ENCODE measurements around the gene PRKACB. TPM values are rescaled to one million over a fixed set of nuclear protein-coding genes. Genes with fewer than 3 reads are reported as not detected.

Gene PRKACB
- total and polyA plus RNA-seq, 2 experiments from 2014 or later, result 14.6 to 28.0 TPM

- H3K9me3 Mint-ChIP-seq, result peaks cover 4% of the 10 kb centered on the region; the same call in 2 of the 3 replicates
- Histone ChIP-seq H3K4me2 (no peak overlapping the region), H3K27ac (ENCODE audit: low read depth) (no peak overlapping the region), H3F3A (replicated peaks; ENCODE audit: low read depth) (no peaks in the 10 kb centered on the region), H3K9me2 (ENCODE audit: insufficient read depth) (no peaks in the 10 kb centered on the region; the same call in 1 of the 2 replicates), H3K4me3 (no peak overlapping the region), H4K20me1 (replicated peaks; ENCODE audit: insufficient read depth) (no peaks in the 10 kb centered on the region), H3K4me1 (ENCODE audit: insufficient read depth) (no peaks in the 10 kb centered on the region), H3K27me3 (ENCODE audit: insufficient read depth) (no peaks in the 10 kb centered on the region), H2AFZ (no peak overlapping the region), H3K79me2 (replicated peaks; ENCODE audit: insufficient read depth) (no peaks in the 10 kb centered on the region), H3K36me3 (ENCODE audit: insufficient read depth) (no peaks in the 10 kb centered on the region)
- no peak overlapping the region for H3K4me3 Mint-ChIP-seq
- no peaks in the 10 kb centered on the region for H3K4me1 Mint-ChIP-seq
- H3K27ac Mint-ChIP-seq, result no peak overlapping the region
- H3K36me3 Mint-ChIP-seq (ENCODE audit: low read depth), result peaks cover 5% of the 10 kb centered on the region; the same call in 2 of the 3 replicates
- peaks cover 1% of the 10 kb centered on the region for H3K27me3 Mint-ChIP-seq (ENCODE audit: insufficient read depth, low read depth, poor library complexity)
- TF ChIP-seq JUNB (IDR thresholded peaks at IDR 0.05; ENCODE audit: unreplicated experiment) (no peak), NANOG (IDR thresholded peaks at IDR 0.05; ENCODE audit: borderline replicate concordance) (no peak), ZNF331 (CRISPR knock-in tag; IDR thresholded peaks at IDR 0.05; ENCODE audit: low read depth) (no peak), CTCF (conservative IDR thresholded peaks at IDR 0.05; ENCODE audit: low read depth in 2 of 2) (no peak), CREB1 (CRISPR knock-in tag; IDR thresholded peaks at IDR 0.05; ENCODE audit: low read depth) (no peak), POLR2AphosphoS5 (IDR thresholded peaks at IDR 0.05; ENCODE audit: low read depth) (no peak), EZH2phosphoT487 (IDR thresholded peaks at IDR 0.05; ENCODE audit: unreplicated experiment) (no peak), EZH2 (IDR thresholded peaks at IDR 0.05; ENCODE audit: low read depth, unreplicated experiment) (no peak), STAT1 (IDR thresholded peaks at IDR 0.05; ENCODE audit: unreplicated experiment) (no peak), ZNF114 (CRISPR knock-in tag; IDR thresholded peaks at IDR 0.05) (no peak)
- TF ChIP-seq, protein P1, sequence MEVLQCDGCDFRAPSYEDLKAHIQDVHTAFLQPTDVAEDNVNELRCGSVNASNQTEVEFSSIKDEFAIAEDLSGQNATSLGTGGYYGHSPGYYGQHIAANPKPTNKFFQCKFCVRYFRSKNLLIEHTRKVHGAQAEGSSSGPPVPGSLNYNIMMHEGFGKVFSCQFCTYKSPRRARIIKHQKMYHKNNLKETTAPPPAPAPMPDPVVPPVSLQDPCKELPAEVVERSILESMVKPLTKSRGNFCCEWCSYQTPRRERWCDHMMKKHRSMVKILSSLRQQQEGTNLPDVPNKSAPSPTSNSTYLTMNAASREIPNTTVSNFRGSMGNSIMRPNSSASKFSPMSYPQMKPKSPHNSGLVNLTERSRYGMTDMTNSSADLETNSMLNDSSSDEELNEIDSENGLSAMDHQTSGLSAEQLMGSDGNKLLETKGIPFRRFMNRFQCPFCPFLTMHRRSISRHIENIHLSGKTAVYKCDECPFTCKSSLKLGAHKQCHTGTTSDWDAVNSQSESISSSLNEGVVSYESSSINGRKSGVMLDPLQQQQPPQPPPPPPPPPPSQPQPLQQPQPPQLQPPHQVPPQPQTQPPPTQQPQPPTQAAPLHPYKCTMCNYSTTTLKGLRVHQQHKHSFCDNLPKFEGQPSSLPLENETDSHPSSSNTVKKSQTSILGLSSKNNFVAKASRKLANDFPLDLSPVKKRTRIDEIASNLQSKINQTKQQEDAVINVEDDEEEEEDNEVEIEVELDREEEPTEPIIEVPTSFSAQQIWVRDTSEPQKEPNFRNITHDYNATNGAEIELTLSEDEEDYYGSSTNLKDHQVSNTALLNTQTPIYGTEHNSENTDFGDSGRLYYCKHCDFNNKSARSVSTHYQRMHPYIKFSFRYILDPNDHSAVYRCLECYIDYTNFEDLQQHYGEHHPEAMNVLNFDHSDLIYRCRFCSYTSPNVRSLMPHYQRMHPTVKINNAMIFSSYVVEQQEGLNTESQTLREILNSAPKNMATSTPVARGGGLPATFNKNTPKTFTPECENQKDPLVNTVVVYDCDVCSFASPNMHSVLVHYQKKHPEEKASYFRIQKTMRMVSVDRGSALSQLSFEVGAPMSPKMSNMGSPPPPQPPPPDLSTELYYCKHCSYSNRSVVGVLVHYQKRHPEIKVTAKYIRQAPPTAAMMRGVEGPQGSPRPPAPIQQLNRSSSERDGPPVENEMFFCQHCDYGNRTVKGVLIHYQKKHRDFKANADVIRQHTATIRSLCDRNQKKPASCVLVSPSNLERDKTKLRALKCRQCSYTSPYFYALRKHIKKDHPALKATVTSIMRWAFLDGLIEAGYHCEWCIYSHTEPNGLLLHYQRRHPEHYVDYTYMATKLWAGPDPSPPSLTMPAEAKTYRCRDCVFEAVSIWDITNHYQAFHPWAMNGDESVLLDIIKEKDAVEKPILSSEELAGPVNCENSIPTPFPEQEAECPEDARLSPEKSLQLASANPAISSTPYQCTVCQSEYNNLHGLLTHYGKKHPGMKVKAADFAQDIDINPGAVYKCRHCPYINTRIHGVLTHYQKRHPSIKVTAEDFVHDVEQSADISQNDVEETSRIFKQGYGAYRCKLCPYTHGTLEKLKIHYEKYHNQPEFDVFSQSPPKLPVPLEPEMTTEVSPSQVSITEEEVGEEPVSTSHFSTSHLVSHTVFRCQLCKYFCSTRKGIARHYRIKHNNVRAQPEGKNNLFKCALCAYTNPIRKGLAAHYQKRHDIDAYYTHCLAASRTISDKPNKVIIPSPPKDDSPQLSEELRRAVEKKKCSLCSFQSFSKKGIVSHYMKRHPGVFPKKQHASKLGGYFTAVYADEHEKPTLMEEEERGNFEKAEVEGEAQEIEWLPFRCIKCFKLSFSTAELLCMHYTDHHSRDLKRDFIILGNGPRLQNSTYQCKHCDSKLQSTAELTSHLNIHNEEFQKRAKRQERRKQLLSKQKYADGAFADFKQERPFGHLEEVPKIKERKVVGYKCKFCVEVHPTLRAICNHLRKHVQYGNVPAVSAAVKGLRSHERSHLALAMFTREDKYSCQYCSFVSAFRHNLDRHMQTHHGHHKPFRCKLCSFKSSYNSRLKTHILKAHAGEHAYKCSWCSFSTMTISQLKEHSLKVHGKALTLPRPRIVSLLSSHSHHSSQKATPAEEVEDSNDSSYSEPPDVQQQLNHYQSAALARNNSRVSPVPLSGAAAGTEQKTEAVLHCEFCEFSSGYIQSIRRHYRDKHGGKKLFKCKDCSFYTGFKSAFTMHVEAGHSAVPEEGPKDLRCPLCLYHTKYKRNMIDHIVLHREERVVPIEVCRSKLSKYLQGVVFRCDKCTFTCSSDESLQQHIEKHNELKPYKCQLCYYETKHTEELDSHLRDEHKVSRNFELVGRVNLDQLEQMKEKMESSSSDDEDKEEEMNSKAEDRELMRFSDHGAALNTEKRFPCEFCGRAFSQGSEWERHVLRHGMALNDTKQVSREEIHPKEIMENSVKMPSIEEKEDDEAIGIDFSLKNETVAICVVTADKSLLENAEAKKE (CRISPR knock-in tag; IDR thresholded peaks at IDR 0.05), result no peak
- TF ChIP-seq, protein P2, sequence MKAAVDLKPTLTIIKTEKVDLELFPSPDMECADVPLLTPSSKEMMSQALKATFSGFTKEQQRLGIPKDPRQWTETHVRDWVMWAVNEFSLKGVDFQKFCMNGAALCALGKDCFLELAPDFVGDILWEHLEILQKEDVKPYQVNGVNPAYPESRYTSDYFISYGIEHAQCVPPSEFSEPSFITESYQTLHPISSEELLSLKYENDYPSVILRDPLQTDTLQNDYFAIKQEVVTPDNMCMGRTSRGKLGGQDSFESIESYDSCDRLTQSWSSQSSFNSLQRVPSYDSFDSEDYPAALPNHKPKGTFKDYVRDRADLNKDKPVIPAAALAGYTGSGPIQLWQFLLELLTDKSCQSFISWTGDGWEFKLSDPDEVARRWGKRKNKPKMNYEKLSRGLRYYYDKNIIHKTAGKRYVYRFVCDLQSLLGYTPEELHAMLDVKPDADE (IDR thresholded peaks at IDR 0.05), result no peak
- TF ChIP-seq, protein P3, sequence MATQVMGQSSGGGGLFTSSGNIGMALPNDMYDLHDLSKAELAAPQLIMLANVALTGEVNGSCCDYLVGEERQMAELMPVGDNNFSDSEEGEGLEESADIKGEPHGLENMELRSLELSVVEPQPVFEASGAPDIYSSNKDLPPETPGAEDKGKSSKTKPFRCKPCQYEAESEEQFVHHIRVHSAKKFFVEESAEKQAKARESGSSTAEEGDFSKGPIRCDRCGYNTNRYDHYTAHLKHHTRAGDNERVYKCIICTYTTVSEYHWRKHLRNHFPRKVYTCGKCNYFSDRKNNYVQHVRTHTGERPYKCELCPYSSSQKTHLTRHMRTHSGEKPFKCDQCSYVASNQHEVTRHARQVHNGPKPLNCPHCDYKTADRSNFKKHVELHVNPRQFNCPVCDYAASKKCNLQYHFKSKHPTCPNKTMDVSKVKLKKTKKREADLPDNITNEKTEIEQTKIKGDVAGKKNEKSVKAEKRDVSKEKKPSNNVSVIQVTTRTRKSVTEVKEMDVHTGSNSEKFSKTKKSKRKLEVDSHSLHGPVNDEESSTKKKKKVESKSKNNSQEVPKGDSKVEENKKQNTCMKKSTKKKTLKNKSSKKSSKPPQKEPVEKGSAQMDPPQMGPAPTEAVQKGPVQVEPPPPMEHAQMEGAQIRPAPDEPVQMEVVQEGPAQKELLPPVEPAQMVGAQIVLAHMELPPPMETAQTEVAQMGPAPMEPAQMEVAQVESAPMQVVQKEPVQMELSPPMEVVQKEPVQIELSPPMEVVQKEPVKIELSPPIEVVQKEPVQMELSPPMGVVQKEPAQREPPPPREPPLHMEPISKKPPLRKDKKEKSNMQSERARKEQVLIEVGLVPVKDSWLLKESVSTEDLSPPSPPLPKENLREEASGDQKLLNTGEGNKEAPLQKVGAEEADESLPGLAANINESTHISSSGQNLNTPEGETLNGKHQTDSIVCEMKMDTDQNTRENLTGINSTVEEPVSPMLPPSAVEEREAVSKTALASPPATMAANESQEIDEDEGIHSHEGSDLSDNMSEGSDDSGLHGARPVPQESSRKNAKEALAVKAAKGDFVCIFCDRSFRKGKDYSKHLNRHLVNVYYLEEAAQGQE (IDR thresholded peaks at IDR 0.05; ENCODE audit: unreplicated experiment), result no peak
- DNase-seq (ENCODE audit: low spot score), result no peak
- no peak for ATAC-seq
These were observed 136.8 kb downstream of the PRKACB start for GRCh38 chr1:84280912-84281311.

Measured in GM23338 (cell line).